GM21528 (cell line): ENCODE measurements around the gene SPSB4.
"Not testable (repeated sequence)": the region's sequence is repeated elsewhere in the genome, so short reads cannot be mapped to it uniquely, and the experiment has no call there.

Experiments used
- ATAC-seq: cut with Tn5 transposase; IDR thresholded peaks from one replicate; pipeline ENCODE4 v1.9.1; 2021; ENCODE audit warnings: mild to moderate bottlenecking, moderate library complexity; ENCODE audit not compliant: unreplicated experiment, low FRiP score

SPSB4 gene

DNA sequence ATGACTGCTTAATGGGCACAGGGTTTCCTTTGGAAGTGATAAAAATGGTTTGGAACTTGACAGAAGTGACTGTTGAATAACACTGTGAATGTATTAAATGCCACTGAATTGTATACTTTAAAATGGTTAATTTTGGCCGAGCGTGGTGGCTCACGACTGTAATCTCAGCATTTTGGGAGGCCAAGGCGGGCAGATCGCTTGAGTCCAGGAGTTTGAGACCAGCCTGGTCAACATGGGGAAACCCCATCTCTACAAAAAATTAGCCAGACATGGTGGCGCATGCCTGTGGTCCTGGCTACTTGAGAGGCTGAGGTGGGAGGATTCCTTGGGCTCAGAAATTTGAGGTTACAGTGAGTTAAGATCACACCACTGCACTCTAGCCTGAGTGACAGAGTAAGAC is 62.5 kb downstream of the SPSB4 start:
- not testable (repeated sequence) for ATAC-seq

DNA sequence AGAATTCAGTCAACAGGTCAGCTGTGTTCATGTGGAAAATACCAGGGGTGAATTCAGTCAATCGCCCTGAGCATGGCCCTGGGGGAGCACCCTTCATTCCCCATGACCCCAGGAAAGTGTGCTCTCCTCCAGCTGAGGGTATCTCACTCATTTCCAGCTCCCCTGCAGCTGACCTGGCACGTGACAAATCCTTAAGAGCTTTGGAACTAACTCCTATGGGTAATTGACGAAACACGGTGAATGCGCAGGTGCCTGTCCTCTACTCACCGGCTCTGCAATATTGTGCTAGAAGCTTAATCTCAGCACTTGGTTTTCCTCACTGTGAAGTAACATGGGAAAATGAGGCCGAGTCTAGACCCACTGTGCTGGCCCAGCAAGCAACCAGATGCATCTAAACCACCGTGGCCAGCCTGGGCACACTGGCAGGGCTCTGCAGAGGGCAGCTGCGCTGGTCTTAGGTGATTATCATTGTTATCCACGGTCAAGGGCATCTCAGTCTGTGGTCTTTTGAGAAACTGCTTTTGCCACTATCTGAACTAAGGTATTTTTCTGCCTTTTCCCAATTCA is 63.1 kb downstream of the SPSB4 start:
- ATAC-seq = no peak

DNA sequence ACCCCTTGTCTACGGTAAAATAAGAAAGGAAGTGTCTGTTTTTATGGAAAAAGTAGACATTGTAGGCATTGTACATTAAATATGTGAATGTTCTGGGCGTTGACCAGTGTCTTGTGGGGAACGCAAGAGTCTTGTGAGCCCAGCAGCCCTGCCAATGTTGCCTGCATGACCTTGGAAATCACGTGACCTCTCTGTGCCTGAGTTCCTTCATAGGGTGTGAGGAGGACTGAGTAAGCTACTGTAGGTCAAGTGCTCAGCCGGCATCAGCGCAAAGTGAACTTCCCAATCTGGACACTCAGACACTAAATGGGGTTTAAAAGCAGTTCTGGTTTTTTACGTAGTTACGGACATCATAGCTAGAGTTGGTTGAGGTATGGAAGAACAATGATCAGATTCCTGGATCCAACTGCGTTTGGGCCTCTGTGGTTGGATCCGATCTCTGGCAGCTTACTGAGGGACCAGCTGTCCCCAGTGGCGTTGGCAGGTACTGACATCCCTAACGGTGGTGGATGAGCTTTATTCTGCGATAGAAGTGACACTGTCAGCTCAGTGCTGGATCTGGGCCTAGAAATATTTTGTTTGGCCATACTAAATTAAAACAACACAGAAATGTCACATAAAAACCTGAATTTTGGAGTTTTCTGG is 63.8 kb downstream of the SPSB4 start:
- ATAC-seq = no peak

DNA sequence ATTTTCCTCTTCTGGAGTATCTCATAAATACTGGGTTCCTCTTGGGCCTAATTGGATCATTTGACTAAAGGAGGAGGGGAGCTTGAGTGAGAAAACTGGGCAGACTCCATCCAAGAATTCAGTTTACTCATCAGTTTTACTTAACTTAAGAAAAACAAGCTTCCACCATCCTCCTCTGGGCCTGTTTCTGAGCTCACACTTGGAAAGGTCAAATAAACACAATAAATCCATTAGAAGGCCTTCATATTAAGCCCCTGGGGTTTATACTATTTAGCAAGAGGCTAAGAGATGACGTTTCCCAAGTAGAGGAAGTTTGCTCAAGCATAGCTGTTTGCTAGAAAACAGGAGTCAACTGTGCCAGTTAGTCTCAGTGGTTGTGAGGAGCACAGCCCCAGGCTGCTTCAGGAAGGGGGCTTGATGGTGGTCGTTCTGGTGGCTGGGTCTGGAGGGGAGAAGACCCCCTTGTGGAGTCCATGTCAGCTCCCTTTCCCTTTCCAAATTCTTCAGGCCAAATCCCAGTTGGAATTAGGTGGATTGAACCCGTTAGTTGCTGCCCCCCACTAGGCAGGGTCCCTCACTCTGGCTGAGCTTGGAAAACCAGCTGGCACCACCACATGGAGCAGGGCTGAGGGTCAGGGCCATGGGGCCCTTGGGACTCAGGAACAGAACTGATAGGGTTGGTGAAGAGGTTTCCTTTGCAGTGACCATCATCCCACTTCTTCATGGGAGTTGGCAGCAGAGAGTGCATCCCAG is 64.8 kb downstream of the SPSB4 start:
- ATAC-seq = no peak

DNA sequence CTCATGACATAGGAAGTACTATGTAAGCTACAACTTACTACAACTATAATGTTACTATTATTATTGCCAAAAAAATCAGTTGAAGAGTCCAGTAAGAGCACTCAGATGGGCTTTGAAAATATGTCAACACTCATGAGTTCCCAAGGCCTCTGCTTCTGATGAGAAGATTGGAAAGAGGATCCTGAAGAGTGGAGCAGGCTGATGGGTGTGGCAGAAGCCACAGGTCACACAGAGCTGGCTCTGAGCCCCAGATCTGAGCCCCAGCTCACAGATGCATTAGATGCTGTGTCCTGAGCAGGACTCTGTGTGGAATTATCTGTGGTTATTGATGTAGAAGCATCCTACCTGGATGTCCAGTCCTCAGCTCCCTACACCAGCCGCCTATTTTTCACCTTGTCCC is 65.6 kb downstream of the SPSB4 start:
- ATAC-seq = no peak

DNA sequence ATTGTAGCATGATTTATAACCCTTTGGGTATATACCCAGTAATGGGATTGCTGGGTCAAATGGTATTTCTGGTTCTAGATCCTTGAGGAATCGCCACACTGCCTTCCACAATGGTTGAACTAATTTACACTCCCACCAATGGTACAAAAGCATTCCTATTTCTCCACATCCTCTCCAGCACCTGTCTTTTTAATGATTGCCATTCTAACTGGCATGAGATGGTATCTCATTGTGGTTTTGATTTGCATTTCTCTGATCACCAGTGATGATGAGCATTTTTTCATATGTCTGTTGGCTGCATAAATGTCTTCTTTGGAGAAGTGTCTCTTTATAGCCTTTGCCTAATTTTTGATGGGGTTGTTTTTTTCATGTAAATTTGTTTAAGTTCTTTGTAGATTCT is 66.8 kb downstream of the SPSB4 start:
- ATAC-seq = not testable (repeated sequence)

- ATAC-seq = no peak
Observed at GRCh38 chr3:141122455-141123030, 71.4 kb downstream of the SPSB4 start.

DNA sequence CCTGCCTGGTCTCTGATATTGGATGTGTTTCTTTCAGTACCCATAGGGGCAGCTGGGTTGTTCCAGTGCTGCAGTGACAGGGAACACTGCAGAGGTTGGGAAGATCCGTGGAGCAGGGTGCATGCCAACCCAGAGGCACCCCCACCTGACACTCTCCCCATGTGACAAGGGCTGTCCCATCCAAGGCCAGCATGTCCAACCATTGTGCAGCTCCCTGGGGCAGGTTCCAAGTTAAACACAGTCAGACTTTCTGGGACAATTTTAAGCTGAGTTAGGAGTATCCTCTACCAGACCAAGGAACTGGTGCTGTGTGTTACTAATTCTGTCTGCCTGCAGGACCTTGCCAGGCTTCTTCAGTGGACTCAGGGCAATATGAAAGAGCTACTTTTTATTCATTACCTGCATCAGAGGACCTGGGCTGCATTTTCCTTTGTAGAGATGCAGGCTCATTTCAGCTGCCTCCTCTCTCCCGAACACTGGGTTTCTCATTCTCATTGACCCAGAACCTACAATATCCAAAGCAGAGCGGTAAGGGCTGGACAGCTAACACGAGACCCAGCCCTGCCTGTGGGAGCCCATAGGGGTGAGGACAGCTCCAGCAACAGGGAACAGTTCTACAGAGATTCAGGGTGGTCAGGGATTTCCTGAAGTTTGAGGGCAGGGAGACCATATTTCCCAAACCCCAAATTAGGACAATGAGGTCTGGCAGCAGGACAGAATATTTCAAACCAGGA is 72.7 kb downstream of the SPSB4 start:
- no peak for ATAC-seq

- no peak for ATAC-seq
Observed at GRCh38 chr3:141124715-141125114, 73.6 kb downstream of the SPSB4 start.

DNA sequence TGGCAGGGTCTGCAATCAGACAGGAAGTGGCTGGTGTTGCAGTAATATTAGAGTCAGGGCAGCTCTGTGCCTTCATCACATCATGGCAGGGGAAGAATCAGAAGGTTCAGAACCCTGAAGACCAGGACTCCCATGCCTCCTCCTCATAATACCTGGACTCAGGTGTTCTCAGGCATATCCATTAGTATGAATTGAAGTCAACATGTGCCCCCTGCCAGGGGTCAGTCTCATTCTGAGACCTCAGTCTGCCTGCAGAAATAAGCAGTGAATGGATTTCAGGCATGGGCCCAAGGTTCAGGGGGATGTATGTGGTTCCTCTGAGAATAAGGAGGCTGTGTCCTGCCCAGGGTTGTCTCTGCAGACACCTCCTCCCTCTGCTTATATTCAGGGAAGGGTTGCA is 74.2 kb downstream of the SPSB4 start:
- no peak for ATAC-seq

GRCh38 chr3:141126661-141127343 is 75.7 kb downstream of the SPSB4 start:
- no peak for ATAC-seq

DNA sequence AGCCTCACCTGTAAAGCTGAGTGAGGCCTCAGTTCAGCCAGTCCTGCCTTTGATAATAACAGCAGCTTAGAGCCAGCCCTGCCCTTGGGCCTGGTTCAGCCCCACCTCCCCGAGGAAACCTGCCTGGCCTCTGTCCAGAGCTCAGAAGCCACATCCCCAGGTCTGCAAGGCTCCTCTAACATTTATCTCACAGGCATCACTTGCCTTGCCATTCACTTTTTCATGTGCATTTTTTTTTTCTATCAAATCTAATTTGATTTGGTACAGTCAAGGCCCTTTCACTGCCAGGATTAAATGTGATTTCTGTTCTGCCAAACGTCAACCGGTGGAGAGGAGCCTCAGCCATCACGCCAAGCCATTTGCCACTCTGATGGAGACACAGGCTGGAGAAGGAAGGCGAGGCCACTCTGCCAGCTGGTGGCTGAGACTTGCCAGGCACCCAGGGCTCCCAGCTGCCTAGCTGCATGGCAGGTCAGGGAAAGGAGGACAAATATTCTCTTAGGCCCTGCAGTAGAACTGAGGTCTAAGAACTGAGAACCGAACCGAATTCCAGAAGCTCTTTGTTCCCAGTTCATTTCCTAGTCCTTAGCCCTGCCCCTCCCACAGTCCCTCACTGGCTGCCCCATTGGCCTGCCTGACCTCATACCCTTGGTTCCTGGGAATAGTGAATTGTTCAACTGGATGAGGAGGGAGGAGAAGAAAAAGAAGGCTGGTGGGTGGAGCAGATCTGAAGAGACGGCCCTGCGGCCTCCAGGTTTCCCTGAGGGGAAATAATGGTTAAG is 76.4 kb downstream of the SPSB4 start:
- no peak for ATAC-seq

DNA sequence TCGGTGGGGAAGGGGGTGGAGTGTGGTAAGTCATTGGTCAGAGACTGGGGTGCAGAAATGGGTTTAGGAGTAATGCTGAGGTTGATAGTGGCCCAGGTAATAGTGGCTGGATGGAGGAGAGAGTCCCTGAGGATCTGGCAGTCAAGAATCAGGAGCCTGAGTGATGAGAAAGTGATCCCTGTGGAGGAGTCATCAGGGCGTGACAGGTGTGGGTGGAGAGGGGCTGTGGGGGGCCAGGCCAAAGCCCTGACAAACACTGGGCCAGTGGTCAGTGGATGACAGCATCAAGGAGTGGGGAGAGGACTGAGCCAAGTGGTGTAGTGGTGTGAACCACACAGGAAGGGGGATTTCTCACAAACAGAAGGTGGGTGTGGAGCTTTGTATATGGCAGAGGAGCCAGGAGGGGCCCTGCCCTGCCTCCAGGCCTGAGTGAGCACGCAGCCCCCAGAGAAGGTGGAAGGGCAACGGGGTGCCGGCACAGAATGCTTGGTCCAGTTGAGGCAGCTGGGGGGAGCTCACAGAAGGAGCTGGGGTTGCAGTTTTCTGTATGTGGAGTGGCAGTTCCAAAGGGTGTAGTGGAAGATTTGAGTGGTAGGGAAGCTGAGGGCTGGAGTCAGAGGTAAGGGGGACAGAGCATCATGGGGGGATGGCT is 77.1 kb downstream of the SPSB4 start:
- ATAC-seq = no peak

DNA sequence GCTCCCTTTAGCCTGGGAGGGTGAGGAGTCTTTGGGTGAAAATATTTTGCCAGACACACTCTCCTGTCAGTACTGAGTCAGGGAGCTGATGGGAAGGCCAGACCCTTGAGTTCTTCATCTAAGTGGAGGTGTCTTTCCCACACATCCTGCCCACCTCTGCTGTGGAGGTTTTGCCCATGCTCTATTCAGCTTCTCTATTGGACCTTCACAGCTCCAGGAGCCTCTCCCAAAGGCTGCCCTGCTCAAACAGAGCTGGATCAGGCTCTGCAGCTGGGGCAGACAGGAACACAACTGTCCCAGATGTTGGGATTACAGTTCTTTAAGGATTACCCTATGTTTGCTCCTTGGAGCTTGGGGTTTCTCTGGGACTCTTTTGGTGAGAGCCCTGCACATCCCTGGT is 77.9 kb downstream of the SPSB4 start:
- no peak for ATAC-seq

- no peak for ATAC-seq
Observed at GRCh38 chr3:141129541-141130011, 78.4 kb downstream of the SPSB4 start.

GRCh38 chr3:141143517-141143916 is 92.4 kb downstream of the SPSB4 start:
- ATAC-seq = no peak

- no peak for ATAC-seq
Observed at GRCh38 chr3:141146979-141147470, 95.9 kb downstream of the SPSB4 start.

DNA sequence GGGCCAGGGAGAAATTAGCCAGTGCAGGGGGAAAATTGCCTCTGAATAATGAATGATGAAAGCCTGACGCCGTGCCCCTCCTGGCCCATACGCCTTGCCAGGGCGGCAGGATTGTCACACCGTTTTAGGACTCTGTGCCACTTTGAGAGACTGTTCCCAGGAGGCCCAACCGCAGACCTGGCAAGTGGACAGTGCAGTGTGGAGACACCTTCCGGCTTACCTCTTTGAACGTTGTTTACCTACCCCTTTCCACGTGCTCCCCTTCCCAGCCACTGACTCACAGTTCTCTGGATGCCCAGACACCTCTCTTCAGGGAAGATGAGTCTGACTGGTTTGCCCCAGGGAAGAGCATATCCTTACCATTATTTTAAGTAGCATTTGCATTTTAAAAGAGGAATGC is 96.5 kb downstream of the SPSB4 start:
- ATAC-seq = no peak

DNA sequence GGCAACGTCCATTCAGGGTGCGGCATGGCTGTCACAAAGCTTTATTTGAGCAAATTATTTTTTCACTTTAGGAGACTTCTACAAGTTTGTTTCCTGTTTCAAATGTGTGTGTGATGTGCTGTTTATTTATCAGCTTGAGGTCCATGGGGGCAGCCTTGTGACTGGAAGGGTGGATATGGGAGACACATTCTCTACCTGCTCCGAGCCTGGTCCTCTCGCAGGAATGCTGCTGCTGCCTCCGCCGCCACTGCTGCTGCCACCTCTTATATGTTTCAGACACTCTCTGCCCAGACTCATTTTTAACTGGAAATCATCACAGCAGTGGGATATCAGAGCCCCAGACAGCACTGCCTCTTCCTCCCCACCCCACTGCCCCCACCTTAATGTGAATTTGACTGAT is 97.0 kb downstream of the SPSB4 start:
- no peak for ATAC-seq
